ENCODE data around the gene PNPLA8. TPM values are rescaled to one million over a fixed set of nuclear protein-coding genes. Genes with fewer than 3 reads are reported as not detected.

PNPLA8 gene
- total RNA-seq, 3 donors from 2014 or later (not counting 1 experiment from before 2014, with no cell fraction given), result 68.6 to 80.2 (median 68.9) TPM

- no peak for TF ChIP-seq CTCF (IDR thresholded peaks at IDR 0.05)
- H3K36me3 Mint-ChIP-seq, result no peaks in the 10 kb centered on the region
- no peak overlapping the region for H3K27ac ChIP-seq (ENCODE audit: low read length)
- ATAC-seq (no peak), DNase-seq (no peak)
- H3K27me3 ChIP-seq (ENCODE audit: control insufficient read depth, insufficient read depth, low read length), result peaks cover 11% of the 10 kb centered on the region
- no peaks in the 10 kb centered on the region for H3K4me1 Mint-ChIP-seq
- no peaks in the 10 kb centered on the region for H3K9me3 ChIP-seq (ENCODE audit: control insufficient read depth, insufficient read depth, low read length)
- H3K27me3 Mint-ChIP-seq (ENCODE audit: low read depth in 2 of 2), result peaks cover 16 to 37% of the 10 kb centered on the region in 2 donors
- no peak overlapping the region for H3K4me3 Mint-ChIP-seq
- no peaks in the 10 kb centered on the region for H3K4me1 ChIP-seq (ENCODE audit: control insufficient read depth, insufficient read depth, low read length)
- no peak overlapping the region for H3K27ac Mint-ChIP-seq
- intact Hi-C loops (cut with micrococcal nuclease), result no loop called here
- H3K36me3 ChIP-seq (ENCODE audit: control insufficient read depth, insufficient read depth, low read length), result no peaks in the 10 kb centered on the region
- 75% methylated on average over 4 of the region's 4 CpGs for WGBS (ENCODE audit: insufficient coverage)
- H3K9me3 Mint-ChIP-seq, result peaks cover 0 to 3% of the 10 kb centered on the region in 2 donors
- H3K4me3 ChIP-seq (ENCODE audit: low read length), result no peak overlapping the region
Measured at GRCh38 chr7:108424013-108424412, 101.9 kb downstream of the PNPLA8 start.

- WGBS (ENCODE audit: insufficient coverage), result 72% methylated on average over 4 of the region's 5 CpGs
- no peak for TF ChIP-seq CTCF (IDR thresholded peaks at IDR 0.05)
- Histone ChIP-seq H3K27ac (ENCODE audit: low read length) (no peak overlapping the region), H3K4me3 (ENCODE audit: low read length) (no peak overlapping the region), H3K27me3 (ENCODE audit: control insufficient read depth, insufficient read depth, low read length) (peaks cover 11% of the 10 kb centered on the region), H3K36me3 (ENCODE audit: control insufficient read depth, insufficient read depth, low read length) (no peaks in the 10 kb centered on the region), H3K4me1 (ENCODE audit: control insufficient read depth, insufficient read depth, low read length) (no peaks in the 10 kb centered on the region), H3K9me3 (ENCODE audit: control insufficient read depth, insufficient read depth, low read length) (no peaks in the 10 kb centered on the region)
- Mint-ChIP-seq H3K36me3 (no peaks in the 10 kb centered on the region), H3K4me1 (no peaks in the 10 kb centered on the region), H3K9me3 (peaks cover 0 to 3% of the 10 kb centered on the region in 2 donors), H3K4me3 (no peak overlapping the region), H3K27me3 (ENCODE audit: low read depth in 2 of 2) (peaks cover 18 to 38% of the 10 kb centered on the region in 2 donors), H3K27ac (no peak overlapping the region)
- ATAC-seq (no peak), DNase-seq (no peak)
- intact Hi-C loops (cut with micrococcal nuclease), result no loop called here
Measured at GRCh38 chr7:108423089-108423989, 102.6 kb downstream of the PNPLA8 start.

- no peak overlapping the region for H3K27ac ChIP-seq (ENCODE audit: low read length)
Measured at GRCh38 chr7:108421720-108422331, 104.1 kb downstream of the PNPLA8 start.

More at GRCh38 chr7:108421720-108422331, 104.1 kb downstream of the PNPLA8 start:
- ATAC-seq (no peak), DNase-seq (no peak)
- H3K27ac Mint-ChIP-seq, result no peak overlapping the region
- no peak for TF ChIP-seq CTCF (IDR thresholded peaks at IDR 0.05)
- Histone ChIP-seq H3K9me3 (ENCODE audit: control insufficient read depth, insufficient read depth, low read length) (no peaks in the 10 kb centered on the region), H3K36me3 (ENCODE audit: control insufficient read depth, insufficient read depth, low read length) (no peaks in the 10 kb centered on the region), H3K4me1 (ENCODE audit: control insufficient read depth, insufficient read depth, low read length) (no peaks in the 10 kb centered on the region), H3K4me3 (ENCODE audit: low read length) (no peak overlapping the region), H3K27me3 (ENCODE audit: control insufficient read depth, insufficient read depth, low read length) (peaks cover 11% of the 10 kb centered on the region)
- H3K4me1 Mint-ChIP-seq, result no peaks in the 10 kb centered on the region
- intact Hi-C loops (cut with micrococcal nuclease), result no loop called here
- H3K27me3 Mint-ChIP-seq (ENCODE audit: low read depth in 2 of 2), result peaks cover 22 to 49% of the 10 kb centered on the region in 2 donors
- WGBS (ENCODE audit: insufficient coverage), result 13% methylated on average over 3 of the region's 3 CpGs
- H3K36me3 Mint-ChIP-seq, result no peaks in the 10 kb centered on the region
- H3K9me3 Mint-ChIP-seq, result peaks cover 0 to 5% of the 10 kb centered on the region in 2 donors
- no peak overlapping the region for H3K4me3 Mint-ChIP-seq

Other genes with a start within 250 kb of the PNPLA8 start
- under 1 TPM; 0.27 to 0.95 (median 0.52) TPM for gene NRCAM, start 69.7 kb downstream of the PNPLA8 start, total RNA-seq
- 10 to 100 TPM; 13.8 to 21.0 (median 19.1) TPM for gene THAP5, start 43.6 kb upstream of the PNPLA8 start, total RNA-seq
- gene DNAJB9, start 43.7 kb upstream of the PNPLA8 start, total RNA-seq, result 10 to 100 TPM; 33.9 to 44.5 (median 43.1) TPM